HG03460 (cell line): Measurements from ENCODE around the gene SGMS2.

Experiments used
- ATAC-seq: cut with Tn5 transposase; IDR thresholded peaks from one replicate; pipeline ENCODE4 v1.9.1; 2021; ENCODE audit not compliant: unreplicated experiment

The SGMS2 gene

DNA sequence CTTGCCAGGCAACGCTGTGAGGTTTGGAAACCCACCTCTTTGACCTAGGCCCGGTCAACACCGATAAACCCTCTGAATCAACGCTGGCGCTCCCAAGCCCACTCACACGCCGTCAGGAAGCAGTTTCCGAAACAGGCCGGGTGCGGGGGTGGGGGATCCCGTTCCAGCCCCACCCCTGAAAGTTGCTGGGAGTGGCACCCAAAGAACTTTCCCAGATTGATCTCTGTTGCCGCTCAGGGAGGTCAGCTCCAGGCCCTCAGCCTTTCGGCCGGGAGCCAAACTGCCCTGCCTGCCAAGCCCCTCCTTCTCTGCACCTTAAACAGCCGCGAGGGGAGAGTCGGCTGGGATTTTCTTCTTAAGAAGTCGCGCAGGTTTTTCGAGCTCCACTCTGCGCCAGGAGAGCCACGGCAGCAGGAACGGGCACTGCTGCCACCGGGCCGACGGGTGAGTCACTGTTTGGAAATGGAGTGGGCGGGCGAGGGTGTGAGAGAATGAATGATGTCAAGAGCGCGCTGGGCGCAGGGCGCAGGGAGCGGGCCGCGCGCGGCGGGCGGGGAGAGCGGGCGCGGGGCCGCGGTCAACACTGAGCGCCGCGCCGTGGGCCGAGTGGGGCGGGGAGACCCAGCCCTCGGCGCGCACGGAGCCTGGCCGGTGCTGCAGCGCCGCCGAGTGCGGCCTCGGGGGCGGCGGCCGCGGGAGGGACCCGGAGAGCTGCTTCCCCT, at the start of gene SGMS2:
TSS of gene SGMS2 (plus strand) at position 583 of the 722 bp plus-strand sequence. CDS start 70,622 bp downstream, outside the sequence.
- peak; percentile 64 for ATAC-seq

- ATAC-seq, result no peak
These were observed 46.8 kb upstream of the SGMS2 start for GRCh38 chr4:107777890-107778289.

GRCh38 chr4:107778784-107779530, 45.8 kb upstream of the SGMS2 start:
- no peak for ATAC-seq

DNA sequence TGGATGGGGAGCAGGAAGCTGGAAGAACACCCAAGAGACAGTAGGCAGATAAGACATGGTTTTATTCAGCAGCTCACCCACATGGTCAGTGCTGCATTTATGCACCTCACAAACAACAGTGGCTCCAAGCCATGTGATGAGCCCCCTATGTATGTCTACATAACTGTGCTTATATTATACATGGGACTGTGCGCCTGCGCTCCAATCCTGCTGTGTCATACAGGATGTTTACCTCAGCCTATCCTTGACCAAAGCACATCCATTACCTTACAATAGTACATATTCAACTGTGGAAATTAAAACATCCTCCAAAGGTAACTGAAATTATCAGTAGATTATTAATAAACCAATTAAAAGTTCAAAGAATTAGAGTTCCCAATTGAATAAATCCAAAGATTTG, 44.1 kb upstream of the SGMS2 start:
- ATAC-seq, result no peak

- no peak for ATAC-seq
These were observed 32.8 kb upstream of the SGMS2 start for GRCh38 chr4:107791902-107792301.

- no peak for ATAC-seq
These were observed 32.0 kb upstream of the SGMS2 start for GRCh38 chr4:107792711-107793110.

DNA sequence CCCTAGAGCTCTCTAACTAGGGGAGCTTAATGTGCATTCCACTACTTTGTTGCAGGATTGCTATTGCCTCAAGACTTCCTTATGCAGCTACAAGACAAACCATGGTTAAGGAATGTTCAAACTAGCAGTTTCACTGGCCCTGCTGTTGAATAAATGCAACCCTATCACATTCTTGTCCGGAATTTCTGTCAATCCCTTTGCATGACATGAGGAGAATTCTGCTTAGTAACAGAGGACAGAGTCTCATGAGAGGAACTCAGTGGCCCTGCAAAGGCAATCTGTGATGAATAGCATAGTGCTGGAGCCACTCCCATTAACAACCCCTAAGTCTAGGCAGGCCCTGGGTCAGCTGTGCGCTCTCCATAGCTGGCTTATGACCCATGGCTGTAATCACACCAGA, 30.7 kb upstream of the SGMS2 start:
- no peak for ATAC-seq

GRCh38 chr4:107799669-107800450, 24.9 kb upstream of the SGMS2 start:
- no peak for ATAC-seq

GRCh38 chr4:107800706-107801105, 24.0 kb upstream of the SGMS2 start:
- ATAC-seq, result no peak

DNA sequence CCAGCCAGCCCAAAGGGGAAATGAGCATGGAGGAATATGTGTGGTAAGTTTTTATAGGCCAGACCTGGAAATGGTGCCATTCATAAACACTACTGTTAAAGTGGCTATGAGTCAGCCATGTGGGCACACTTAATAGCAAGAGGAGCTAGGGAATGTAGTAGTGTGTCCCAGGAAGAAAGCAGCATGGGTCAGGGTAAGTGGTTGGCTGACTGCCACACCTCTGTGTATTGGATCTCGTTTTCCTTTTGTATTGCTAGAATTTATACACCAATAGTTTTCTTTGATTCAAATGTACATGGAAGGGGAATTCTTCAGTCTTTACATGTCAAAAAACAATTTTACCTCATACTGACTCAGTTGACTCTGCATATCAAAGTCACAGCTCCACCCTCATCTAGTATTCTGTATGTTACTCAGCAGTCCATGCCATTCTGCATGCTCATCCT, 22.9 kb upstream of the SGMS2 start:
- no peak for ATAC-seq

GRCh38 chr4:107804956-107805355, 19.8 kb upstream of the SGMS2 start:
- no peak for ATAC-seq

- ATAC-seq, result no peak
These were observed 18.5 kb upstream of the SGMS2 start for GRCh38 chr4:107806196-107806595.

GRCh38 chr4:107808572-107808971, 16.2 kb upstream of the SGMS2 start:
- ATAC-seq, result no peak

- no peak for ATAC-seq
These were observed 15.5 kb upstream of the SGMS2 start for GRCh38 chr4:107809210-107809609.

DNA sequence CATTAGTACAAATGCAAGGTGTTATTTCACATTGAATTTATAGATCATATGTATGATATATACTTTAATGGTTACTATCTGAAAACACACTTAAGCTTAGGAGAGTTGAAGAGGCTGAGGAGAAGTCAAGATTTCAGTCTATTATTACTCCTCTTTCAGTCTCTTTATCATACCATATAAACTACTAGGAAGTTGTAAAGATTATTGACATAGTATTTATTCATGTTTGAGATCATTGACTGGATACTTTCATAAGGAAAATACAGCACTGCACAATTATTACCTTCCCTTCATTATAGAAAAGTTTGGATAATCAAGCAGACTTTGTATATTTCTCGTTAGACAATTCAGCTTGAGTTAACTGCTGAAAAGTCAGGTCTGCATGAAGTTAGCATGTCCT, 10.0 kb upstream of the SGMS2 start:
- no peak for ATAC-seq

GRCh38 chr4:107815158-107815557, 9.6 kb upstream of the SGMS2 start:
- ATAC-seq, result no peak

- ATAC-seq, result no peak
These were observed 6.3 kb upstream of the SGMS2 start for GRCh38 chr4:107818301-107818910.

GRCh38 chr4:107823870-107824349, 822 bp upstream of the SGMS2 start:
- ATAC-seq, result no peak

- peak; percentile 40 for ATAC-seq
These were observed 516 bp downstream of the SGMS2 start for GRCh38 chr4:107825072-107825824.

- ATAC-seq, result no peak
These were observed 1.8 kb downstream of the SGMS2 start for GRCh38 chr4:107826421-107826980.
